ENCODE results near the gene TPM4. TPM values are rescaled to one million over a fixed set of nuclear protein-coding genes. Genes with fewer than 3 reads are reported as not detected.

Gene TPM4
- total and polyA plus RNA-seq, 7 donors = 24.3 to 57.3 (median 40.8) TPM

- DNase-seq (peak in 1 of 2 donors; percentile 6), ATAC-seq (no peak)
- WGBS, 3 donors = 93 to 95% (median 93%) methylated on average over 11 of the region's 11 CpGs
- Histone ChIP-seq H3K27ac (no peak overlapping the region), H3K4me3 (no peak overlapping the region), H3K36me3 (ENCODE audit: insufficient read depth in 1 of 2, low read depth in 1 of 2) (peaks cover 5 to 91% of the 10 kb centered on the region in 2 donors), H3K4me1 (no peaks in the 10 kb centered on the region), H3K27me3 (ENCODE audit: insufficient read depth in 3 of 3, low read length in 2 of 3) (no peaks in the 10 kb centered on the region), H3K9me3 (no peaks in the 10 kb centered on the region)
- intact Hi-C loops (cut with DNase I) = no loop called here
- TF ChIP-seq CTCF (IDR thresholded peaks at IDR 0.05) = no peak
These were observed 45.7 kb downstream of the TPM4 start for GRCh38 chr19:16121967-16122366.

GRCh38 chr19:16124953-16125352 is 48.7 kb downstream of the TPM4 start:
- no peak overlapping the region for H3K4me3 ChIP-seq
- DNase-seq = no peak
- H3K4me1 ChIP-seq = no peaks in the 10 kb centered on the region
- H3K36me3 ChIP-seq (ENCODE audit: insufficient read depth in 1 of 2, low read depth in 1 of 2) = peaks cover 9 to 98% of the 10 kb centered on the region in 2 donors
- 86 to 90% (median 89%) methylated on average over 14 of the region's 14 CpGs for WGBS, 3 donors
- H3K27ac ChIP-seq = no peak overlapping the region
- no peak for ATAC-seq
- no peaks in the 10 kb centered on the region for H3K9me3 ChIP-seq
- TF ChIP-seq CTCF (IDR thresholded peaks at IDR 0.05) = no peak
- no peaks in the 10 kb centered on the region for H3K27me3 ChIP-seq (ENCODE audit: insufficient read depth in 3 of 3, low read length in 2 of 3)
- intact Hi-C loops (cut with DNase I) = no loop called here

- DNase-seq = no peak
- TF ChIP-seq CTCF (IDR thresholded peaks at IDR 0.05) = no peak
- Histone ChIP-seq H3K27ac (no peak overlapping the region), H3K36me3 (ENCODE audit: insufficient read depth in 1 of 2, low read depth in 1 of 2) (peaks cover 9 to 94% of the 10 kb centered on the region in 2 donors), H3K9me3 (no peaks in the 10 kb centered on the region), H3K27me3 (ENCODE audit: insufficient read depth in 3 of 3, low read length in 2 of 3) (no peaks in the 10 kb centered on the region), H3K4me1 (no peaks in the 10 kb centered on the region), H3K4me3 (no peak overlapping the region)
- no peak for ATAC-seq
- intact Hi-C loops (cut with DNase I) = no loop called here
- 78 to 79% (median 78%) methylated on average over 10 of the region's 10 CpGs for WGBS, 3 donors
These were observed 49.6 kb downstream of the TPM4 start for GRCh38 chr19:16125737-16126495.

GRCh38 chr19:16127080-16127479 is 50.8 kb downstream of the TPM4 start:
- intact Hi-C loops (cut with DNase I) = no loop called here
- no peak for DNase-seq
- H3K36me3 ChIP-seq (ENCODE audit: insufficient read depth in 1 of 2, low read depth in 1 of 2) = peaks cover 11 to 85% of the 10 kb centered on the region in 2 donors
- no peak for ATAC-seq
- H3K27ac ChIP-seq = no peak overlapping the region
- WGBS, 3 donors = 80 to 89% (median 85%) methylated on average over 11 of the region's 11 CpGs
- no peak overlapping the region for H3K4me3 ChIP-seq
- no peaks in the 10 kb centered on the region for H3K27me3 ChIP-seq (ENCODE audit: insufficient read depth in 3 of 3, low read length in 2 of 3)
- no peaks in the 10 kb centered on the region for H3K4me1 ChIP-seq
- H3K9me3 ChIP-seq = no peaks in the 10 kb centered on the region
- TF ChIP-seq CTCF (IDR thresholded peaks at IDR 0.05) = no peak
